Measurements from ENCODE around the gene PCDHGA5. TPM values are rescaled to one million over a fixed set of nuclear protein-coding genes. Genes with fewer than 3 reads are reported as not detected.
A peak's percentile ranks its signal among the peaks of the same experiment; 100 is the strongest.
"Not testable (repeated sequence)": the region's sequence is repeated elsewhere in the genome, so short reads cannot be mapped to it uniquely, and the experiment has no call there.

The PCDHGA5 gene
- polyA plus RNA-seq, 5 donors: 2.7 to 4.5 (median 3.7) TPM

GRCh38 chr5:141383345-141383744 lies 19.4 kb downstream of the PCDHGA5 start:
- DNase-seq: no peak

- no peak for DNase-seq
Measured at GRCh38 chr5:141384471-141385267, 20.7 kb downstream of the PCDHGA5 start.

- DNase-seq: not testable (repeated sequence)
Measured at GRCh38 chr5:141387557-141388311, 23.8 kb downstream of the PCDHGA5 start, which contains the start of gene PCDHGB4. Gene PCDHGB4 (plus strand): TSS chr5:141387698. CDS start chr5:141387885, 187 bp downstream.

- no peak for DNase-seq
Measured at GRCh38 chr5:141388661-141389060, 24.7 kb downstream of the PCDHGA5 start.

- DNase-seq: no peak
Measured at GRCh38 chr5:141389153-141390042, 25.4 kb downstream of the PCDHGA5 start.

GRCh38 chr5:141392429-141393198 lies 28.7 kb downstream of the PCDHGA5 start, which contains the start of gene PCDHGA8:
Gene PCDHGA8 (plus strand): TSS chr5:141392633. CDS start chr5:141392814, 181 bp downstream.
- no peak for DNase-seq

- no peak for DNase-seq
Measured at GRCh38 chr5:141393267-141393666, 29.3 kb downstream of the PCDHGA5 start.

GRCh38 chr5:141394401-141395187 lies 30.6 kb downstream of the PCDHGA5 start:
- DNase-seq: not testable (repeated sequence)

GRCh38 chr5:141397756-141398551 lies 34.0 kb downstream of the PCDHGA5 start, which contains the start of gene PCDHGB5:
Gene PCDHGB5 (plus strand): TSS chr5:141397947. CDS start chr5:141398128, 181 bp downstream.
- not testable (repeated sequence) for DNase-seq

GRCh38 chr5:141398608-141399007 lies 34.6 kb downstream of the PCDHGA5 start:
- DNase-seq: no peak

- DNase-seq: no peak
Measured at GRCh38 chr5:141399555-141400258, 35.7 kb downstream of the PCDHGA5 start.

GRCh38 chr5:141402553-141403243 lies 38.7 kb downstream of the PCDHGA5 start, which contains the start of gene PCDHGA9:
Gene PCDHGA9 (plus strand): TSS chr5:141402778. CDS start chr5:141402953, 175 bp downstream.
- DNase-seq: no peak

GRCh38 chr5:141403387-141403786 lies 39.4 kb downstream of the PCDHGA5 start:
- no peak for DNase-seq

GRCh38 chr5:141407790-141408505 lies 44.0 kb downstream of the PCDHGA5 start, which contains the start of gene PCDHGB6:
Gene PCDHGB6 (plus strand): TSS chr5:141408021. CDS start chr5:141408203, 182 bp downstream.
- peak in 1 of 2 donors; percentile 20 for DNase-seq

- DNase-seq: no peak
Measured at GRCh38 chr5:141409598-141410306, 45.8 kb downstream of the PCDHGA5 start.

GRCh38 chr5:141411575-141411974 lies 47.6 kb downstream of the PCDHGA5 start:
- no peak for DNase-seq

All from right lung (tissue), 5 donors.